ENCODE data around the gene GRIK2.
"Not testable (repeated sequence)": the region's sequence is repeated elsewhere in the genome, so short reads cannot be mapped to it uniquely, and the experiment has no call there.

The GRIK2 gene

DNA sequence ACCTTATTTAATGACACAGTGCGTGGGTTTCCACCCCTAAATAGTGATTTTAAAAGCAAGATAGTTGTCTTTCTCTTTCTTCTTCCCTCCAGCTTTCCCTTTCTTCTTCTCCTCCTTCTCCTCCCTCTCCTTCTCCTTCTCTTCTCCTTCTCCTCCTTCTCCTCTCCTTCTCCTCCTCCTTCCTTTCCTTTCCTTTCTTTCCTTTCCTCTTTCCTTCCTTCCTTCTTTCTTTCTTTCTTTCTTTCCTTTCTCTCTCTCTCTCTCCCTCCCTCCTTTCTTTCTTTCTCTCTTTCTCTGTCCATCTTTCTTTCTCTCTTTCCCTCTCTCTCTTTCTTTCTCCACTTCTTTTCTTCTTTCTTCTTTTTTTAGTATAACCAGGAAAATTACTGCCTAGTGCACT, 670.6 kb downstream of the GRIK2 start:
- DNase-seq = no peak

DNA sequence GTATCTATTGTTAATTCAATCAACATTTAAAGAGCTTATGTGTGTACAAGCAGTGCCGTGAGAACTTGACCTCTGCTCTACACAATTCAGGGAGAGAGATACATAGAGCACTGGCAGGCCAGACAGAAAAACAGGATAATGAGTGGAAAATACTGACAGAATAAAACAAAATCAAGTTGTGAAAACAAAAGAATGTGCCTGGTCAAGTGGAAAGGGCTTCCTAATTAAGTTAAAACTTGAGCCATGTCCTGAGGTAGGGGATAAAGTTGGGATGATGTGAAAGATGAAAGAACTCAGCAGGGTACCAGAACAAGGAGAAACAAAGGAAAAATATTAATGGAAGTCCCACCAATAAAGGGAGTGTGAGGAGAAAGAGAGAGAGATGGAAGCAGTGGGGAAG, 672.8 kb downstream of the GRIK2 start:
- no peak for DNase-seq

DNA sequence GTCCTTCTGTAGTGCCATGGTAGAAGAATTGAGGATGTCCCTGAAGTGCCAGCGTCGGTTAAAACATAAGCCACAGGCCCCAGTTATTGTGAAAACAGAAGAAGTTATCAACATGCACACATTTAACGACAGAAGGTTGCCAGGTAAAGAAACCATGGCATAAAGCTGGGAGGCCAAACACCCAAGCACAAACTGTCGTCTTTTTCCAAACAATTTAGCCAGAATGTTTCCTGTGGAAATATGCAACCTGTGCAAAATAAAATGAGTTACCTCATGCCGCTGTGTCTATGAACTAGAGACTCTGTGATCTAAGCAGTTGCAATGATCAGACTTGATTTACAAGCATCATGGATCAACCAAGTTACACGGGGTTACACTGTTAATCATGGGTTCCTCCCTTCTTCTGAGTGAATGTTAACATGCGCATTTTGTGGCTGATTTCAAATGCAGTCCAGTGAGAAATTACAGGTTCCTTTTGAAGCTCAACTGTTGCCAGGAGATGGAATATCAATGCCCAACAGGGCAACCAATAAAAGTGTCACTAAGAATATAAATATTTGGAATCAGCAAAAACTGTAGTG, 674.9 kb downstream of the GRIK2 start:
- no peak for DNase-seq

DNA sequence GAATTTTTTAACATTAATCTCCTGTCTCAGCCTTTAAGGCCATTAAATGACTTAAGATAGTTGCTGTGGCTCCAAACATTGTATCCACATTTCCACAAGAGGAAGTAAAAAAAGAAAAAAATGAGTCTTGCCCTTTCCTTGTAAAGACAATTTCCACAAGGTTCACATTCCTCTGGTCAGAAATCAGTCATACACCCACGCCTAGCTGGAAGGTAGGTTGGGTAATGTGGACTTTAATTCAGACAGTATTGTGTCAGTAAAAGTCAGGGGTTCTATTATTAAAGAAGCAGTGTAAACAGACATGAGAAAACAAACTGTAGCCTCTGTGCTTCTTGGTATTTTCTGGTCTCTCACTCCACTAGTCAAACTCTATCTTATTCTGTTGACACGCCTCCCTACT, 682.0 kb downstream of the GRIK2 start:
- DNase-seq = no peak

DNA sequence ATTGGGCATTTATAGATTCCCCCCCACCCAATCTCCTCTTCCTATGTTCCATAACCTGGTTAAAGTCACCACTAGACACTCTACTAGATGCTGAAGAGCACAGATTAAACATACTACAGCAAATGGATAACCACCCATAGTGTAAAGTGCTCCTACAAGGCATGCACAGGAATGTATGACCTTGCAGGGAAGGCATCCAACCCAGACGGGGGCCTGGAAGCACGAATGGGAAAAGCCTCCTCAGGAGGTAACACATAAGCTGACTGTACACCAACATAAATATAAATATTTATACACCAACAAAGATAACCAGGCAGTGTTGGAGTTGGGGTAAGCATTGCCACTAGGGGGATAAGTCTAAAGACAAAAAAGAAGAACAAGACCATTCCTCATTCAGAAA, 691.7 kb downstream of the GRIK2 start:
- DNase-seq = no peak

DNA sequence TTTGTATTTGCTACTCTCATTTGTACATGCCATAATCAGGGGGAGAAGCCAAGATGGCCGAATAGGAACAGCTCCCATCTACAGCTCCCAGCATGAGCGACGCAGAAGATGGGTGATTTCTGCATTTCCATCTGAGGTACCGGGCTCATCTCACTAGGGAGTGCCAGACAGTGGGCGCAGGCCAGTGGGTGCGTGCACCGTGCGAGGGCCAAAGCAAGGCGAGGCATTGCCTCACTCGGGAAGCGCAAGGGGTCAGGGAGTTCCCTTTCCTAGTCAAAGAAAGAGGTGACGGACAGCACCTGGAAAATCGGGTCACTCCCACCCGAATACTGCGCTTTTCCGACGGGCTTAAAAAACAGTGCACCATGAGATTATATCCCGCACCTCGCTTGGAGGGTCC, 694.7 kb downstream of the GRIK2 start:
- DNase-seq = not testable (repeated sequence)

DNA sequence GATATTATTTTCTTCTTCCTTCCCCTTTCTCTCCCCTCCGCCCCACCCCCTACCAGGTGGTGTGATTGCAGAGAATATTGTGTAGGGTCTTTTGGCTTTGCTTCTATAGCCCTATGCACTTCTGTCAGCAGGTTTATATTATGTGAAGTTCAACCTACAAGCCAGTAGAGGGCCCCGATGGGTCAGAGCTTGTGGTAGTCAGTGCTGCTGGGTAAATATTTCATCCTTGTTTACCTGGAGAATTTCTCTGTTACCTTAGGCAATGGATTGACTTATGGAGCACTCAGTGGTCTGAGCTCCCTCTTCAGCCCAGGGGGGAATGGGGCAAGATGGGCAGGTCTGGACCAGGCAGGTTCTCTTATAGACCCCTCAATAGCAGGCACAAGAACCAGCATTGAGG, 720.9 kb downstream of the GRIK2 start:
- no peak for DNase-seq

DNA sequence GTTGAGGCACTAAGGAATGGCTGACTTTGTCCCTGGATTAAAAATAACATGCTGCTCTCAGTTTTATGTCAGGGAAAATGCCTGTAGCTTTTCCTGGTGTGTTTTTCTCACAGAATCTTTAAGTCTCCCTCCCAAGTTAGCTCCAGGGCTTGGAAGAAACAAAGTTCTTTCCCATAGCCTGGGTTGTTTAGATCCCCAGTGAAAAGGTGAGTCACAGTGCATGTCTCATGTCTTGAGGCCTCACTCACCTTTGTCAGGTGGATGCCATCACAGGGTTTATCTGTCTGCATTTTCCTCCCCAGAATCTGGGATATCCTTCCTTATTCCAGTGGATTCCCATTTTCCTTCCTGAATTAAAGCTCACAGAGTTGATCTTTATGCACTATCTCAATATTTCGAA, 722.4 kb downstream of the GRIK2 start:
- DNase-seq = no peak

DNA sequence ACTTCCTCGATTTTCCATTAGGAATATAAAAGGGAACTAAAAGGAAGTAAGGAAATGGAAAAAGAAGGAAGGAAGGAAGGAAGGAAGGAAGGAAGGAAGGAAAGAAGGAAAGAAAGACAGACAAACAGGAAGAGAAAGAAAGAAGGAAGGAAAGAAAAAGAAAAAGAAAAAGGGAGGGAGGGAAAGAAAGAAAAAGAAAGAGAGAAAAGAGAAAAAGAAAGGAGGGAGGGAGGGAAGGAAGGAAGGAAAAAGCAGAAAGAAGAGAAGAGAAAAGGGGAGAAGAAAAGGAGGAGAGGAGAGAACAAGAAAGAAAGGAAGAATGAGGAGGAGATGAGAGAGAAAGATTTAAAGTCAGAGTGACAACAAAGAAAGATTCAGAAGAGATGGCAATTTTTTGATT, 724.5 kb downstream of the GRIK2 start:
- no peak for DNase-seq
